Gastroesophageal sphincter (tissue), 4 donors: Measurements from ENCODE around the gene IRX3. TPM values are rescaled to one million over a fixed set of nuclear protein-coding genes. Genes with fewer than 3 reads are reported as not detected.

ENCODE experiments used
- ATAC-seq: fragments of 150-250 bp; one replicate; pipeline ENCODE4 v1.9.1; 2016; ENCODE audit warnings: mild to moderate bottlenecking, moderate library complexity
- H3K27ac ChIP-seq, 4 donors: fragments of 200-600 bp; sonication (generic) in 3 of 4; 1 replicate in 3 of 4; 2 replicates in 1 of 4; pipeline ENCODE4 v1.5.1; 2016 to 2019
- H3K27me3 ChIP-seq: fragments of 200-600 bp; sonication (generic); one replicate; pipeline ENCODE4 v1.5.1; 2019
- H3K36me3 ChIP-seq, 2 donors: fragments of 200-600 bp; sonication (generic); one replicate each; pipeline ENCODE4 v1.5.1; 2019; ENCODE audit warnings: control low read depth in 1 of 2
- H3K4me1 ChIP-seq, 3 donors: fragments of 200-600 bp; sonication (generic); 1 replicate in 2 of 3; 2 replicates in 1 of 3; pipeline ENCODE4 v1.5.1; 2016 to 2019; ENCODE audit warnings: control low read depth in 2 of 3
- H3K4me3 ChIP-seq, 2 donors: fragments of 200-600 bp; sonication (generic); one replicate each; pipeline ENCODE4 v1.5.1; 2019; ENCODE audit warnings: mild to moderate bottlenecking in 1 of 2, moderate library complexity in 1 of 2
- H3K9me3 ChIP-seq, 3 donors: fragments of 200-600 bp; sonication (generic); one replicate each; pipeline ENCODE4 v1.5.1; 2017 to 2019; ENCODE audit warnings: control low read depth in 2 of 3
- EP300 ChIP-seq: sonication (generic); formaldehyde crosslinking; IDR thresholded peaks from one replicate; pipeline ENCODE4 v1.6.1; 2017; ENCODE audit warnings: antibody characterized with exemption, mild to moderate bottlenecking
- POLR2A ChIP-seq, 2 donors: fragments of 450-650 bp; IDR thresholded peaks; one replicate each; pipeline ENCODE4 v1.6.1; 2017; ENCODE audit warnings: antibody characterized with exemption in 2 of 2, mild to moderate bottlenecking in 2 of 2, moderate library complexity in 1 of 2
- POLR2AphosphoS5 ChIP-seq: sonication (generic); formaldehyde crosslinking; IDR thresholded peaks from one replicate; pipeline ENCODE4 v1.6.1; 2017; ENCODE audit warnings: antibody characterized with exemption
- WGBS, 2 donors: methylation state at CpG; one replicate each; pipeline ENCODE4 v1.1.5; 2018; ENCODE audit warnings: low coverage in 1 of 2; 5-methylcytosine and 5-hydroxymethylcytosine counted together
- total RNA-seq, 4 donors: library from RNA; depleted of rRNA; stranded (reverse); fragments of >200 nt; gene quantifications; one replicate each; pipeline ENCODE4 v1.1.0, GENCODE V29; 2016
- TF ChIP-seq, protein P1 (sequence below), 4 experiments: fragments of 200-600 bp in 2 of 4; fragments of 450-650 bp in 2 of 4; sonication (generic) in 1 of 4; IDR thresholded peaks; one replicate each; pipeline ENCODE4 v1.5.1; 2017 to 2019; ENCODE audit warnings: antibody characterized with exemption in 4 of 4, mild to moderate bottlenecking in 2 of 4, moderate library complexity in 2 of 4

The IRX3 gene
- total RNA-seq, 4 donors from 2014 or later = 0.77 to 3.2 (median 0.94) TPM; not detected in 1

DNA sequence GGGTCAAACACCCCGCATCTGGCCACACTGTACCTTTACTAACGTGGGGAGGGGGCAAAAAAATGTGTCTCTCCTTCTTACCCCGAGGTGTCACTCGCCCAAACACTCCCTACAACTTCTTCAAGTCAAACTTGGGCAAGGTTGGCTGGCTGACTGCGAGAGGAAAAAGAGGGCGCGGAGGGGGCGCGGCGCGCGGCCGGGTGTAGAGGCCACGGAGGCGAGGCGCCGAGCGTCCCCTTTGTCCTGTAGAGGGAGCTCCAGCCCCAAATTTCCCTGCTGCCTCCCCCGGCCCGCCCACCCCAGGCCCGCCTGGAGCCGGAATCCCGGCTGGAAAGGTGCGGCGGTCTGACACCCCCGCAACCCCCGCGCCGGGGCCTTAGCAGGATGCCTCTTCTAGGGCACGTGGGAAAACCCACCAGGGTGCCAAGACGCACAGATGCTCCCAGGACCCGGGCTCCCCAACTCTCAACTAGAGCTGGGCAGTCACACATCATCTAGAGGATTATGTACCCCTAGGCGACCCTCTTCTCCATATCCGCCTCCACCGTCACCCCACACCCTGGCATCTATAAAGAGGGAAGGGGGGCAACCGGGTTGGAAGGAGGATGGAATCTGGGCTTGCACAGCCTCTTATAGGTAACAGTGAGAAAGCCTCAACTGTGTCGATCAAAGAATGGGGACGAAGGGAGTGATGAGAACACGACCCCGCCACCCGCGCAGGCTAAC is 4.2 kb downstream of the IRX3 start:
- no peak overlapping the region for H3K27ac ChIP-seq
- 0 to 10% methylated on average over 5 to 12 of the region's 42 CpGs for WGBS, 2 donors
- H3K36me3 ChIP-seq = no peaks in the 10 kb centered on the region
- no peak for TF ChIP-seq EP300
- TF ChIP-seq, protein P1, sequence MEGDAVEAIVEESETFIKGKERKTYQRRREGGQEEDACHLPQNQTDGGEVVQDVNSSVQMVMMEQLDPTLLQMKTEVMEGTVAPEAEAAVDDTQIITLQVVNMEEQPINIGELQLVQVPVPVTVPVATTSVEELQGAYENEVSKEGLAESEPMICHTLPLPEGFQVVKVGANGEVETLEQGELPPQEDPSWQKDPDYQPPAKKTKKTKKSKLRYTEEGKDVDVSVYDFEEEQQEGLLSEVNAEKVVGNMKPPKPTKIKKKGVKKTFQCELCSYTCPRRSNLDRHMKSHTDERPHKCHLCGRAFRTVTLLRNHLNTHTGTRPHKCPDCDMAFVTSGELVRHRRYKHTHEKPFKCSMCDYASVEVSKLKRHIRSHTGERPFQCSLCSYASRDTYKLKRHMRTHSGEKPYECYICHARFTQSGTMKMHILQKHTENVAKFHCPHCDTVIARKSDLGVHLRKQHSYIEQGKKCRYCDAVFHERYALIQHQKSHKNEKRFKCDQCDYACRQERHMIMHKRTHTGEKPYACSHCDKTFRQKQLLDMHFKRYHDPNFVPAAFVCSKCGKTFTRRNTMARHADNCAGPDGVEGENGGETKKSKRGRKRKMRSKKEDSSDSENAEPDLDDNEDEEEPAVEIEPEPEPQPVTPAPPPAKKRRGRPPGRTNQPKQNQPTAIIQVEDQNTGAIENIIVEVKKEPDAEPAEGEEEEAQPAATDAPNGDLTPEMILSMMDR (IDR thresholded peaks at IDR 0.05) = peak in 3 of 4 experiments; percentile 14 to 72 (median 29)
- peaks cover 78% of the 10 kb centered on the region for H3K27me3 ChIP-seq
- no peak for ATAC-seq
- no peaks in the 10 kb centered on the region for H3K9me3 ChIP-seq
- peaks cover 0 to 59% (median 20%) of the 10 kb centered on the region in 3 donors for H3K4me1 ChIP-seq
- H3K4me3 ChIP-seq = no peak overlapping the region

DNA sequence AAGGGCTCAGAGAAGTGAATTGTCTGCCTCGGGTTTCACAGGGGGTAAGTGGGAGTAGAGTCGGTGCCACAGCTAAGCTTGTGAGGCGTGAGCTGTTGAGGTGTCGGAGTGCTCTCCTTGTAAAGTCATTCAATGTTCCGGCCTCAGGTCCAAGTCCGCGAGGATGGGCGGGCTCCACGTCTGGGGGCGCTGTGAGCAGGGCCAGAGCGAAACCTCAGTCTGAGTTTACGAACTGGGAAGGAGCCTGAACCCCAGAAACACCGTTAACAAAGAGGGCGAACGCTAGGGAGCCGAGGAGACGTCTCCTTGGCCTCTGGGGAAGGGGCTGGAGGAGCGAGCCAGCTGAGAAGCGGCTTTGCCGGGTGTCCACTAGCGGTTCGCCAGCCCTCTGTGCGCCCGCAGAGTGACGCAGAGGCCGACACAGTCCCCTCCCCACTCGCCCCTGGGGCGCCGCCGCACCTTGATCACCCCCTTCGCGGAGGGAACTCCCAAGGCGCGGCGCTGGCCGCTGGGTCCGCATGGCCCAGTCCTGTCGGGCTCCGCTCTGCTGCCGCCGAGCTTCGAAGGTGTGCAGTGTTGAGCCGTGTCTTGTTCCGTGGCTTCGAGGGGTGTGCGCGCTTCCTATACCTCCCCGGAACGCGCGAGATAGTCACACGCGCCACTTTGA is 4.9 kb downstream of the IRX3 start:
- peaks cover 0 to 52% (median 15%) of the 10 kb centered on the region in 3 donors for H3K4me1 ChIP-seq
- H3K4me3 ChIP-seq = no peak overlapping the region
- ATAC-seq = no peak
- H3K27ac ChIP-seq = no peak overlapping the region
- TF ChIP-seq EP300 = no peak
- no peak for TF ChIP-seq POLR2AphosphoS5
- TF ChIP-seq, protein P1 (IDR thresholded peaks at IDR 0.05) = no peak
- TF ChIP-seq POLR2A (IDR thresholded peaks at IDR 0.05) = no peak
- H3K9me3 ChIP-seq = no peaks in the 10 kb centered on the region
- H3K36me3 ChIP-seq = no peaks in the 10 kb centered on the region
- H3K27me3 ChIP-seq = peaks cover 71% of the 10 kb centered on the region
- 9 to 40% methylated on average over 1 to 11 of the region's 53 CpGs for WGBS, 2 donors

DNA sequence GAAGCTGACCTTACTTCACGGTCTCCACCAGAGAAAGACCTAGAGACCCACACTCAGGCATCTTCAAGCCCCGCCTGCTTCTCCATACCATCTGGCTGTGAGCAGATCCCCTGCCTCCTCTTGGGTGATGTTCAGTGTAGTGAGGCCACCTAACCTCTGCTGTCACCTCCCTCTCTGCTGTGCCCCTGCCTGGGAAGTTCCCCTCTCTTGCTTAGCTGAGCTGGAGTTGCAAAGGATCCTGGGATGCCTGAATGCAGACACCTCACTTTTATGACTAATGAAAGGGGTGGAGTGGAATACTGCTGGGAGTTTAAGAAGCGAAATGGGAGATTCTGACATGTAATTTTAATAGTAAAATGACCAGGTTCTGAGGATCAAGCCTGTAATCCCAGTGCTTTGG is 5.8 kb downstream of the IRX3 start:
- H3K36me3 ChIP-seq = no peaks in the 10 kb centered on the region
- peaks cover 0 to 43% (median 15%) of the 10 kb centered on the region in 3 donors for H3K4me1 ChIP-seq
- no peaks in the 10 kb centered on the region for H3K9me3 ChIP-seq
- H3K4me3 ChIP-seq = no peak overlapping the region
- no peak overlapping the region for H3K27ac ChIP-seq
- TF ChIP-seq POLR2A (IDR thresholded peaks at IDR 0.05) (no peak), EP300 (no peak), POLR2AphosphoS5 (no peak)
- TF ChIP-seq, protein P1 (IDR thresholded peaks at IDR 0.05) = no peak
- ATAC-seq = no peak
- WGBS, 2 donors = 83% methylated on average over 2 of the region's 3 CpGs; no CpG with 5 or more reads in 1 of the 2 donors
- H3K27me3 ChIP-seq = peaks cover 62% of the 10 kb centered on the region

DNA sequence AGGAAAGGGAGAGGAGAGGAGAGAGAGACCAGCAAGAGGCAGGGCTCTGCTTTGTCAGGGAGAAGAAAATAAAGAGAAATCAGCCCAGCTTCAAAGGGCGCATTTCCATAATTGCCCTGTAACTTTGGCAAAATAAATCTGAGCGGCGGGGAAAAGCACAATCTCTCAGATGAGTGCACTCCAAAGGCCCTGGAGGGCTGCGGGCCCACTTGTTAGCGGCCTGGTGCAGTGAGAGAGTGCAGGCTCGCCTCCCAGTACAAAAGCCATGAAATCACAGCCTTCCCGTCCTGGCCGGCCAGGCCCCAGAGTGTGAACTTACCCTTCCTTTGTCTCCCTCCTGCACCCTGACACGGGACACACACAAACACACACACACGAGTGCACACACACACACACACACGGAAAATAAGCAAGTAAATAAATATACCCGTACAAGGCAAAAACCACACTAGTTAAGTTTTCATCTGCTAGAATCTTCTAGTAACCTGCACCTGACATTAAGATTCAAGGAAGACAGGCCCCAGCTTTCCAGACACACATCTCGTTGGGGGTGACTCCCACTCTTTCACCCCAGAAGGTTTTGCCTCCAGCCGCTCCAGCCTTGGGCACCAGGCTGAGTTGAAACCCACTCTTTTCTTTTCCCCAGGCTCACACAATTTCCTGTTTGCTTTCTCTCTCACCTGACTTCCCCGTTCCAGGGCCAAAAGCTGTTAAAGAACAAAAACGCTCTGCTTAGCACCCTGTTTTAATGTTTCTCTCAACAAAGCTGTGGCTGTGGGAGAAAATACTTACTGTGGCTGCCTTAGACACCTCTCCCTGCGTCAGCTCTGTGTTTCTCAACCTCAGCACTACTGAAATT is 8.5 kb downstream of the IRX3 start:
- H3K27me3 ChIP-seq = peaks cover 54% of the 10 kb centered on the region

More for the DNA sequence above, 8.5 kb downstream of the IRX3 start:
- ATAC-seq = no peak
- no peak for TF ChIP-seq POLR2A (IDR thresholded peaks at IDR 0.05)
- no peak for TF ChIP-seq EP300
- TF ChIP-seq, protein P1 (IDR thresholded peaks at IDR 0.05) = no peak
- no peak for TF ChIP-seq POLR2AphosphoS5
- H3K36me3 ChIP-seq = no peaks in the 10 kb centered on the region
- H3K27ac ChIP-seq = no peak overlapping the region
- peaks cover 0 to 16% (median 4%) of the 10 kb centered on the region in 3 donors for H3K4me1 ChIP-seq
- no peaks in the 10 kb centered on the region for H3K9me3 ChIP-seq
- H3K4me3 ChIP-seq = no peak overlapping the region
- WGBS, 2 donors = 77 to 88% methylated on average over 13 to 16 of the region's 17 CpGs
